ENCODE results near the gene LEMD2.
A peak's percentile ranks its signal among the peaks of the same experiment; 100 is the strongest.

The LEMD2 gene

GRCh38 chr6:33818293-33818692 is 29.4 kb upstream of the LEMD2 start:
- no peak for DNase-seq

GRCh38 chr6:33817489-33817888 is 28.6 kb upstream of the LEMD2 start:
- no peak for DNase-seq

GRCh38 chr6:33816911-33817310 is 28.0 kb upstream of the LEMD2 start:
- no peak for DNase-seq

GRCh38 chr6:33815854-33816253 is 26.9 kb upstream of the LEMD2 start:
- peak; percentile 17 for DNase-seq

GRCh38 chr6:33813990-33814985 is 25.4 kb upstream of the LEMD2 start:
- no peak for DNase-seq

- no peak for DNase-seq
These were observed 24.4 kb upstream of the LEMD2 start for GRCh38 chr6:33813246-33813904.

- no peak for DNase-seq
These were observed 23.7 kb upstream of the LEMD2 start for GRCh38 chr6:33812669-33813068.

GRCh38 chr6:33809594-33809993 is 20.7 kb upstream of the LEMD2 start:
- no peak for DNase-seq

- DNase-seq, result no peak
These were observed 19.8 kb upstream of the LEMD2 start for GRCh38 chr6:33808641-33809180.

GRCh38 chr6:33807606-33808005 is 18.7 kb upstream of the LEMD2 start:
- DNase-seq, result no peak

- no peak for DNase-seq
These were observed 17.9 kb upstream of the LEMD2 start for GRCh38 chr6:33806841-33807240.

GRCh38 chr6:33803571-33804053 is 14.7 kb upstream of the LEMD2 start, which contains the start of gene MLN:
MLN (minus strand) TSS chr6:33804003; CDS start chr6:33801163, 2,840 bp downstream.
- no peak for DNase-seq

- DNase-seq, result no peak
These were observed 13.4 kb upstream of the LEMD2 start for GRCh38 chr6:33802186-33802958.

GRCh38 chr6:33801611-33802010 is 12.7 kb upstream of the LEMD2 start:
- DNase-seq, result no peak

GRCh38 chr6:33800248-33800969 is 11.5 kb upstream of the LEMD2 start:
- no peak for DNase-seq

- DNase-seq, result no peak
These were observed 10.7 kb upstream of the LEMD2 start for GRCh38 chr6:33799454-33800113.

- no peak for DNase-seq
These were observed 9.5 kb upstream of the LEMD2 start for GRCh38 chr6:33798343-33798848.

- DNase-seq, result no peak
These were observed 8.9 kb upstream of the LEMD2 start for GRCh38 chr6:33797626-33798342.

- no peak for DNase-seq
These were observed 6.1 kb upstream of the LEMD2 start for GRCh38 chr6:33794910-33795623.

GRCh38 chr6:33792981-33793380 is 4.1 kb upstream of the LEMD2 start:
- no peak for DNase-seq
